OCI-LY7 (cell line): ENCODE data around the gene ORMDL1. TPM values are rescaled to one million over a fixed set of nuclear protein-coding genes. Genes with fewer than 3 reads are reported as not detected.
"Not testable (repeated sequence)": the region's sequence is repeated elsewhere in the genome, so short reads cannot be mapped to it uniquely, and the experiment has no call there.

Experiments
- BruUV-seq: library from RNA; stranded (reverse); fragments of 400-500 nt; replicated peaks from 2 replicates; lab custom pipeline; 2021; lab: Mats Ljungman, UMichigan
- CTCF ChIA-PET: fragments of 300-600 bp; sonication (Branson Sonifier 250); formaldehyde crosslinking; loops from one replicate; lab custom pipeline; 2022; ENCODE audit warnings: antibody characterized with exemption; ENCODE audit not compliant: unreplicated experiment; lab: Charles Lee
- POLR2A ChIA-PET: fragments of 300-600 bp; sonication (Branson Sonifier 250); formaldehyde crosslinking; loops from one replicate; lab custom pipeline; 2022; ENCODE audit warnings: antibody characterized with exemption; lab: Charles Lee
- DNase-seq: peaks from one replicate; pipeline ENCODE4 v3.0.0-alpha.2; 2015; ENCODE audit warnings: low spot score
- H2AFZ ChIP-seq: fragments of 200-600 bp; sonication (generic), shearing (Covaris generic); 2 replicates; pipeline ENCODE4 v1.6.1; 2014; ENCODE audit warnings: mild to moderate bottlenecking, antibody characterized with exemption, low read length, moderate library complexity
- H3K27ac ChIP-seq: fragments of 200-600 bp; sonication (generic); 2 replicates; pipeline ENCODE4 v1.5.1; 2014; ENCODE audit warnings: mixed run types, low read depth, mild to moderate bottlenecking, moderate library complexity, low read length, inconsistent platforms; ENCODE audit not compliant: poor library complexity, severe bottlenecking
- H3K36me3 ChIP-seq: fragments of 200-600 bp; sonication (generic); 2 replicates; pipeline ENCODE4 v1.6.1; 2014; ENCODE audit warnings: mild to moderate bottlenecking, antibody characterized with exemption, low read length, moderate library complexity, mixed read lengths; ENCODE audit not compliant: insufficient read depth
- H3K4me1 ChIP-seq: fragments of 200-600 bp; sonication (generic); 2 replicates; pipeline ENCODE4 v1.5.1; 2014; ENCODE audit warnings: mild to moderate bottlenecking, low read length; ENCODE audit not compliant: insufficient read depth, poor library complexity, severe bottlenecking
- H3K4me2 ChIP-seq: fragments of 200-600 bp; sonication (generic); 2 replicates; pipeline ENCODE4 v1.6.1; 2014; ENCODE audit warnings: mild to moderate bottlenecking, low read length
- H3K4me3 ChIP-seq: fragments of 200-600 bp; sonication (generic); 2 replicates; pipeline ENCODE4 v1.5.1; 2014; ENCODE audit warnings: mild to moderate bottlenecking, low read depth, low read length; ENCODE audit not compliant: poor library complexity, severe bottlenecking
- H3K79me2 ChIP-seq: fragments of 200-600 bp; sonication (generic); 2 replicates; pipeline ENCODE4 v1.6.1; 2016; ENCODE audit warnings: low read depth, mild to moderate bottlenecking, low read length, moderate library complexity, mixed read lengths; ENCODE audit not compliant: insufficient read depth
- H3K9me2 ChIP-seq: fragments of 200-600 bp; sonication (generic); 2 replicates; pipeline ENCODE4 v1.6.1; 2016; ENCODE audit warnings: mild to moderate bottlenecking, low read length, mixed read lengths; ENCODE audit not compliant: insufficient read depth
- H3K9me3 ChIP-seq: fragments of 200-600 bp; sonication (generic); 2 replicates; pipeline ENCODE4 v1.6.1; 2014; ENCODE audit warnings: mild to moderate bottlenecking, mixed run types, low read length, mixed read lengths
- H4K20me1 ChIP-seq: fragments of 200-600 bp; sonication (generic); 2 replicates; pipeline ENCODE4 v1.6.1; 2014; ENCODE audit warnings: mild to moderate bottlenecking, antibody characterized with exemption, low read length, moderate library complexity, mixed read lengths; ENCODE audit not compliant: insufficient read depth
- CTCF ChIP-seq: fragments of 200-600 bp; sonication (generic); conservative IDR thresholded peaks from 2 replicates; pipeline ENCODE4 v1.5.1; 2014; ENCODE audit warnings: mild to moderate bottlenecking, antibody characterized with exemption, low read length, moderate library complexity, mixed read lengths
- EZH2phosphoT487 ChIP-seq: fragments of 200-600 bp; sonication (generic); IDR thresholded peaks from 2 replicates; pipeline ENCODE4 v1.6.1; 2018; ENCODE audit warnings: low read depth, borderline replicate concordance, mild to moderate bottlenecking, mixed run types, antibody characterized with exemption, low read length, moderate library complexity, mixed read lengths
- intact Hi-C: fragments of 100-400 bp; cut with micrococcal nuclease; formaldehyde crosslinking; loops from one replicate; pipeline ENCODE4 v1.10.0; 2022; ENCODE audit not compliant: unreplicated experiment
- total RNA-seq, 2 experiments: library from RNA; depleted of rRNA in 1 of 2; stranded (reverse); fragments of >200 nt in 1 of 2; shearing (Covaris generic) in 1 of 2; gene quantifications; 2 replicates each; pipeline ENCODE4 v1.2.3, GENCODE V29; 2014 to 2022

Gene ORMDL1
- total RNA-seq, 2 experiments from 2014 or later, result 59.3 to 65.7 TPM

DNA sequence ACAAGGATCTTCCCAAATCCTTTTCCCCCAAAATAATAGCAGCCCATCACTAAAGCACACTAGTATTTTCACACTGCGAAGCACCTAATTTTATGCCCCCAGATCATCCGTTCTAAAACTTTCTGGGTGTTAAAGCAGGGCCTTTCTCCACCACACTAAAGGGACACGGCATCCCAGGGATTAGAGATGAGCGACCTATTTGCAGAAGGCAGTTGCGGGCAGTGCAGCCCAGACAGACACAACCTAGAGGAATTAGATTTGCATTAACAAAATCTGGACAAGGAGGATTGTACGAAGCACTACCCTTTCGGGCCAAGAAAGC, 21.9 kb downstream of the ORMDL1 start:
- ChIA-PET CTCF (interaction anchor here (0.7 to 1.3 kb wide), 4 partner anchors 9 to 101 kb away, joined by 3 to 4 read pairs (median 3); no protein-coding TSS in a partner anchor), POLR2A (interaction anchor here (0.6 to 3.9 kb wide), 19 partner anchors 9 to 1968 kb away, joined by 3 to 21 read pairs (median 3); partner anchors contain the start of genes ASNSD1, HIBCH, ORMDL1 and PMS1)
- H4K20me1 ChIP-seq, result no peaks in the 10 kb centered on the region
- H3K4me3 ChIP-seq, result peak overlapping the region; percentile 82
- H3K79me2 ChIP-seq, result peaks cover 14% of the 10 kb centered on the region; the same call in 1 of the 2 replicates
- no peaks in the 10 kb centered on the region for H3K9me3 ChIP-seq
- peak overlapping the region; percentile 97 for H3K27ac ChIP-seq
- no peaks in the 10 kb centered on the region for H3K9me2 ChIP-seq
- BruUV-seq, result TSS peak; percentile 65
- TF ChIP-seq EZH2phosphoT487, result no peak
- no peak for TF ChIP-seq CTCF
- intact Hi-C loops, result loop anchor here (1.0 to 10.0 kb wide), 4 partner anchors 22 to 773 kb away; partner anchors contain the start of genes ASNSD1, HIBCH, NEMP2 and ORMDL1
- DNase-seq, result no peak
- peaks cover 20% of the 10 kb centered on the region for H3K36me3 ChIP-seq
- peaks cover 20% of the 10 kb centered on the region for H3K4me1 ChIP-seq
- peak overlapping the region; percentile 97 for H2AFZ ChIP-seq
- H3K4me2 ChIP-seq, result peak overlapping the region; percentile 78

DNA sequence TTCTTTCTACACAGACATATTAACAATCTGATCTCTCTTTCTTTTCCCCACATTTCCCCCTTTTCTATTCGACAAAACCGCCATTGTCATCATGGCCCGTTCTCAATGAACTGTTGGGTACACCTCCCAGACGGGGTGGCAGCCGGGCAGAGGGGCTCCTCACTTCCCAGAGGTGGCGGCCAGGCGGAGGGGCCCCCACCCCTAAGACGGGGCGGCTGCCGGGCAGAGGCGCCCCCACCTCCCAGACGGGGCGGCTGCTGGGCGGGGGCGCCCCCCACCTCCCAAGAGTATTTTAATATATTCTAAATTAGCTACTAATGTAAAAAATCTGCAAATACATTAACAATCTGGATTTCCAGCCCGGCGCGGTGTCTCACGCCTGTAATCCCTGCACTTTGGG, 24.0 kb downstream of the ORMDL1 start:
- POLR2A ChIA-PET, CTCF ChIA-PET, H4K20me1 ChIP-seq, H3K4me2 ChIP-seq, H3K27ac ChIP-seq, DNase-seq, H3K4me3 ChIP-seq, H3K9me3 ChIP-seq, H3K9me2 ChIP-seq, H2AFZ ChIP-seq, H3K36me3 ChIP-seq, BruUV-seq: not testable (repeated sequence)
- intact Hi-C loops, result loop anchor here (10.0 kb wide), 1 partner anchor 775 kb away; the partner anchor contains the start of gene NEMP2
- peaks cover 20% of the 10 kb centered on the region for H3K4me1 ChIP-seq
- peaks cover 14% of the 10 kb centered on the region; the same call in 1 of the 2 replicates for H3K79me2 ChIP-seq

DNA sequence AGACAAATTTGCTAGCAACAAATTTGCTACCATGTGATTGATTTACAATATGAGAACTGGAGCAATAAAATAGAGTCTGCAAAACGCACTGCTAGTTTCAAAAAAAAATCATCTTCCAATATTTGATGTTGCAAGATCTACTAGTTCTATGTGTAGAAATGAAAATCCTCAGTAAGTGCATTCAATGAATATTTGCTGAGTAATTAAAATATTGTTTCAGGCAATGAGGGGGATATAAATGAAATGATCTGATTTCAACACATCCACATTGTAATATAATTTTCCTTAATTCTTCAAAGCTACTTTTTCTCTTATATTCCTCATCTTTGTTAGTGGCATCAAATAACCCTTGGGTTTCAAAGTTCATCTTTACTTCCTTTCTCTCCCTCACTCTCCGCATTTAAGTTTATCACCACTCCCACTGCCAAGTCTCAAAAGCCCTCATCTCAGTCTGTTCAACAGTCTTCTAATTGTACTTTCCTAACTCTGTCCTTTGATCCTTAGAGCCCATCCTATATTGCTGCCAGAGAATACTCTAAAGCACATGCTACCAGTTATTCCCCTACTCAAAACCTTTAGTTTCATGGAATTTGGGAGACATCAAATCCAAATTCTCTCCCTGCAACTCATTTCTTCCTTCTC, 27.7 kb downstream of the ORMDL1 start:
- no peaks in the 10 kb centered on the region for H3K9me2 ChIP-seq
- no peak overlapping the region for H3K4me2 ChIP-seq
- CTCF ChIA-PET, result no interaction called here
- H3K4me3 ChIP-seq, result no peak overlapping the region
- DNase-seq, result no peak
- POLR2A ChIA-PET, result interaction anchor here (0.7 to 1.4 kb wide), 2 partner anchors 192 to 692 kb away, joined by 3 read pairs; no protein-coding TSS in a partner anchor
- peaks cover 5% of the 10 kb centered on the region for H3K4me1 ChIP-seq
- TF ChIP-seq EZH2phosphoT487 (no peak), CTCF (no peak)
- no peaks in the 10 kb centered on the region for H3K9me3 ChIP-seq
- intact Hi-C loops, result no loop called here
- H2AFZ ChIP-seq, result no peak overlapping the region
- H4K20me1 ChIP-seq, result no peaks in the 10 kb centered on the region
- no peaks in the 10 kb centered on the region for H3K36me3 ChIP-seq
- BruUV-seq, result no TSS peak
- H3K79me2 ChIP-seq, result peaks cover 4% of the 10 kb centered on the region; the same call in 1 of the 2 replicates
- no peak overlapping the region for H3K27ac ChIP-seq
